Measurements from ENCODE around the gene ZNF410.

GRCh38 chr14:73944432-73945158 lies 57.9 kb downstream of the ZNF410 start:
- TF ChIP-seq POLR2A (IDR thresholded peaks at IDR 0.05) = no peak
- TF ChIP-seq CTCF (IDR thresholded peaks at IDR 0.05) = no peak
- TF ChIP-seq POLR2AphosphoS5 (IDR thresholded peaks at IDR 0.05) = no peak
